ENCODE results near the gene EPHA7. TPM values are rescaled to one million over a fixed set of nuclear protein-coding genes. Genes with fewer than 3 reads are reported as not detected.

The EPHA7 gene
- total and polyA plus RNA-seq, 2 of the 13 experiments (the other 11 are each of a cell fraction or from before 2014, with no cell fraction given) = not detected

GRCh38 chr6:93352604-93353003 is 66.8 kb downstream of the EPHA7 start:
- Histone ChIP-seq H2AFZ (ENCODE audit: low read length) (no peak overlapping the region), H3K79me2 (ENCODE audit: insufficient read depth, low read length) (no peaks in the 10 kb centered on the region), H3K27ac (ENCODE audit: extremely low read length, insufficient read depth, low read length) (no peak overlapping the region), H3K4me1 (ENCODE audit: insufficient read depth, low read length) (no peaks in the 10 kb centered on the region), H3K36me3 (replicated peaks in 1 of 2; ENCODE audit: control insufficient read depth in 1 of 2, insufficient read depth in 2 of 2, low read length in 2 of 2) (no peaks in the 10 kb centered on the region), H3K27me3 (ENCODE audit: control insufficient read depth in 1 of 2, insufficient read depth in 2 of 2, low read length in 2 of 2) (no peaks in the 10 kb centered on the region), H3K9ac (ENCODE audit: insufficient read depth, low read depth, low read length) (no peak overlapping the region), H3K9me3 (ENCODE audit: low read length) (no peaks in the 10 kb centered on the region), H3K4me2 (ENCODE audit: low read depth, low read length) (no peak overlapping the region), H4K20me1 (ENCODE audit: insufficient read depth, low read length) (no peaks in the 10 kb centered on the region), H3K4me3 (replicated peaks in 1 of 3; ENCODE audit: insufficient read depth in 1 of 3, low read depth in 2 of 3, low read length in 3 of 3) (no peak overlapping the region)
- ChIA-PET POLR2A (no interaction called here), CTCF (ENCODE audit: low intra/inter-chr PET ratio, low total read pairs) (no interaction called here)
- no peak for FAIRE-seq
- no peak for ATAC-seq
- intact Hi-C loops (cut with micrococcal nuclease; ENCODE audit: unreplicated experiment) (no loop called here), in situ Hi-C loops (cut with HindIII; ENCODE audit: extremely low pct_ligation_motif_present, low pct_unique_long_range_greater_than_20kb) (no loop called here)
- DNase-seq (ENCODE audit: low spot score) = no peak
- 2% methylated on average over 1 of the region's 1 CpG for WGBS (ENCODE audit: low lambda C conversion rate)
- BruUV-seq (replicated peaks) = no TSS peak
- TF ChIP-seq CHD4 (IDR thresholded peaks at IDR 0.05; ENCODE audit: borderline replicate concordance, low read length) (no peak), ZNF816 (CRISPR knock-in tag; IDR thresholded peaks at IDR 0.05; ENCODE audit: borderline replicate concordance) (no peak), NKX3-1 (CRISPR knock-in tag; IDR thresholded peaks at IDR 0.05) (no peak), DR1 (CRISPR knock-in tag; IDR thresholded peaks at IDR 0.05) (no peak), MTA3 (CRISPR knock-in tag; IDR thresholded peaks at IDR 0.05) (no peak), MLX (CRISPR knock-in tag; IDR thresholded peaks at IDR 0.05) (no peak), SP5 (CRISPR knock-in tag; IDR thresholded peaks at IDR 0.05; ENCODE audit: borderline replicate concordance, low read depth) (no peak), ZBTB25 (CRISPR knock-in tag; IDR thresholded peaks at IDR 0.05) (no peak), ZNF205 (CRISPR knock-in tag; IDR thresholded peaks at IDR 0.05) (no peak), ZNF343 (CRISPR knock-in tag; IDR thresholded peaks at IDR 0.05) (no peak), PBX3 (CRISPR knock-in tag; IDR thresholded peaks at IDR 0.05; ENCODE audit: borderline replicate concordance) (no peak), PHF20 (CRISPR knock-in tag; IDR thresholded peaks at IDR 0.05) (no peak), HNRNPLL (IDR thresholded peaks at IDR 0.05; ENCODE audit: low read depth, low read length, poor library complexity, severe bottlenecking) (no peak), HNF1B (CRISPR knock-in tag; IDR thresholded peaks at IDR 0.05) (no peak), ZNF558 (CRISPR knock-in tag; IDR thresholded peaks at IDR 0.05; ENCODE audit: borderline replicate concordance) (no peak), USF2 (IDR thresholded peaks at IDR 0.05; ENCODE audit: low read depth, low read length) (no peak), USF2 (CRISPR knock-in tag; IDR thresholded peaks at IDR 0.05; ENCODE audit: borderline replicate concordance) (no peak), HINFP (CRISPR knock-in tag; IDR thresholded peaks at IDR 0.05; ENCODE audit: low read depth) (no peak)
